Caco-2 (cell line): ENCODE results near the gene SIK3. TPM values are rescaled to one million over a fixed set of nuclear protein-coding genes. Genes with fewer than 3 reads are reported as not detected.

ENCODE experiments used
- BruUV-seq: library from RNA; stranded (reverse); fragments of 400-500 nt; replicated peaks from 2 replicates; lab custom pipeline; 2021; lab: Mats Ljungman, UMichigan
- CTCF ChIA-PET: fragments of 300-600 bp; sonication (Branson Sonifier 250); formaldehyde crosslinking; loops from one replicate; lab custom pipeline; 2022; ENCODE audit warnings: antibody characterized with exemption; lab: Charles Lee
- POLR2A ChIA-PET: fragments of 300-600 bp; sonication (Branson Sonifier 250); formaldehyde crosslinking; loops from one replicate; lab custom pipeline; 2022; ENCODE audit warnings: antibody characterized with exemption; lab: Charles Lee
- DNase-seq, 2 experiments: peaks; one replicate each; pipeline versions ENCODE4 v3.0.0 to v3.0.0-alpha.2; 2020 to 2022
- H3K27me3 ChIP-seq: replicated peaks from 2 replicates; pipeline ENCODE4 v1.6.0; 2011; ENCODE audit warnings: low read length; ENCODE audit not compliant: control insufficient read depth, insufficient read depth
- H3K36me3 ChIP-seq: 2 replicates; pipeline ENCODE4 v1.5.1; 2011; ENCODE audit warnings: low read length; ENCODE audit not compliant: control insufficient read depth, insufficient read depth
- H3K4me1 ChIP-seq: fragments of 250-450 bp; sonication (Bioruptor Pico); 2 replicates; pipeline ENCODE4 v1.5.1; 2020; ENCODE audit warnings: mild to moderate bottlenecking
- H3K4me3 ChIP-seq: 2 replicates; pipeline ENCODE4 v1.5.1; 2011; ENCODE audit warnings: low read depth, mild to moderate bottlenecking, control low read depth, low read length
- H3K9me3 ChIP-seq: fragments of 250-450 bp; sonication (Bioruptor Pico); 2 replicates; pipeline ENCODE4 v1.5.1; 2020; ENCODE audit warnings: mild to moderate bottlenecking, moderate library complexity
- H3K27ac Mint-ChIP-seq: one replicate; pipeline ENCODE4 v1.8.0; 2022; ENCODE audit warnings: mixed read lengths; ENCODE audit not compliant: unreplicated experiment
- H3K27me3 Mint-ChIP-seq: one replicate; pipeline ENCODE4 v1.8.0; 2022; ENCODE audit warnings: mixed read lengths; ENCODE audit not compliant: insufficient read depth, unreplicated experiment
- H3K36me3 Mint-ChIP-seq: one replicate; pipeline ENCODE4 v1.8.0; 2022; ENCODE audit warnings: mild to moderate bottlenecking, mixed read lengths; ENCODE audit not compliant: insufficient read depth, unreplicated experiment
- H3K4me1 Mint-ChIP-seq: one replicate; pipeline ENCODE4 v1.8.0; 2022; ENCODE audit warnings: low read depth, mixed read lengths; ENCODE audit not compliant: unreplicated experiment
- H3K4me3 Mint-ChIP-seq: one replicate; pipeline ENCODE4 v1.8.0; 2022; ENCODE audit warnings: mild to moderate bottlenecking, moderate library complexity, mixed read lengths; ENCODE audit not compliant: unreplicated experiment
- H3K9me3 Mint-ChIP-seq: one replicate; pipeline ENCODE4 v1.8.0; 2022; ENCODE audit warnings: mixed read lengths; ENCODE audit not compliant: unreplicated experiment
- CTCF ChIP-seq, 2 experiments: fragments of 200-600 bp in 1 of 2; IDR thresholded peaks; 1 replicate in 1 of 2; 2 replicates in 1 of 2; pipeline versions ENCODE4 v1.5.1 to v1.8.0; 2011 to 2022; ENCODE audit warnings: antibody characterized with exemption in 1 of 2, control low read depth in 1 of 2, inconsistent platforms in 1 of 2, low read depth in 1 of 2, low read length in 1 of 2, mild to moderate bottlenecking in 1 of 2, moderate library complexity in 1 of 2; ENCODE audit not compliant: insufficient read depth in 1 of 2, severe bottlenecking in 1 of 2, unreplicated experiment in 1 of 2
- intact Hi-C: fragments of 100-400 bp; cut with micrococcal nuclease; formaldehyde crosslinking; loops from one replicate; pipeline ENCODE4 v1.10.0; 2022; ENCODE audit not compliant: unreplicated experiment
- total RNA-seq: library from RNA; stranded (reverse); gene quantifications from 2 replicates; pipeline ENCODE4 v1.2.3, GENCODE V29; 2022

Gene SIK3
- total RNA-seq, 1 experiment from 2014 or later, result 65.7 TPM

DNA sequence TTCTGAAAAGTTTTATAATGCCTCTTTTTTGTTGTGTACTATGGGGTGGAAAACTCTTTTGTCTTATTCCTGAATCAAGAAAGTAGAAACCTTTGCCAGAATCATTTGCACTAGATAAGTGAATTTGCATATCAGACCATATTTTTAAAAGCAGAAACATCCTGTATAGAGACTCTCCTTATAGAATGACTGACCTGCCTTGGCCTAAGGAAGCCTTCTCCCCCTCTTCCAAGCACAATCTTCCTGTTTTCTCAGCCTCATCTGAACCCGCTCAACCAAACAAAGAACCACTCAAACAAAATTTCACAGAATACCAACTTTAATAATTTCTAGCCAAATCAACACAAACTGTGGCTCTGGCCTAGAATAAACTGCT is 60.3 kb downstream of the SIK3 start:
- Mint-ChIP-seq H3K27me3 (no peaks in the 10 kb centered on the region), H3K4me1 (peaks cover 17% of the 10 kb centered on the region), H3K27ac (peak overlapping the region; percentile 38), H3K36me3 (no peaks in the 10 kb centered on the region), H3K4me3 (no peak overlapping the region), H3K9me3 (no peaks in the 10 kb centered on the region)
- Histone ChIP-seq H3K9me3 (no peaks in the 10 kb centered on the region), H3K4me3 (no peak overlapping the region), H3K36me3 (no peaks in the 10 kb centered on the region), H3K27me3 (no peaks in the 10 kb centered on the region), H3K4me1 (peaks cover 9% of the 10 kb centered on the region; the same call in 1 of the 2 replicates)
- POLR2A ChIA-PET, result no interaction called here
- BruUV-seq, result no TSS peak
- CTCF ChIA-PET, result no interaction called here
- intact Hi-C loops, result no loop called here
- DNase-seq, result no peak
- no peak for TF ChIP-seq CTCF (IDR thresholded peaks at IDR 0.05; ENCODE audit: insufficient read depth in 1 of 2, low read depth in 1 of 2, low read length in 1 of 2, severe bottlenecking in 1 of 2, unreplicated experiment in 1 of 2)

GRCh38 chr11:117037279-117037974 is 60.8 kb downstream of the SIK3 start:
- H3K36me3 Mint-ChIP-seq, result no peaks in the 10 kb centered on the region
- CTCF ChIA-PET, result no interaction called here

GRCh38 chr11:117034901-117035300 is 63.3 kb downstream of the SIK3 start:
- Histone ChIP-seq H3K36me3 (no peaks in the 10 kb centered on the region), H3K4me1 (0 out of 2 replicates have a peak, but pooled peaks cover 4% of the 10 kb centered on the region), H3K4me3 (no peak overlapping the region), H3K9me3 (no peaks in the 10 kb centered on the region), H3K27me3 (no peaks in the 10 kb centered on the region)
- Mint-ChIP-seq H3K9me3 (no peaks in the 10 kb centered on the region), H3K36me3 (no peaks in the 10 kb centered on the region), H3K4me1 (peaks cover 10% of the 10 kb centered on the region), H3K27me3 (no peaks in the 10 kb centered on the region), H3K4me3 (no peak overlapping the region), H3K27ac (no peak overlapping the region)
- no peak for DNase-seq
- intact Hi-C loops, result no loop called here
- TF ChIP-seq CTCF (IDR thresholded peaks at IDR 0.05; ENCODE audit: insufficient read depth in 1 of 2, low read depth in 1 of 2, low read length in 1 of 2, severe bottlenecking in 1 of 2, unreplicated experiment in 1 of 2), result no peak
- ChIA-PET POLR2A (no interaction called here), CTCF (no interaction called here)
- no TSS peak for BruUV-seq

More at GRCh38 chr11:117037279-117037974, 60.8 kb downstream of the SIK3 start:
- Mint-ChIP-seq H3K4me1 (peaks cover 17% of the 10 kb centered on the region), H3K27me3 (no peaks in the 10 kb centered on the region), H3K27ac (peak overlapping the region; percentile 38), H3K9me3 (no peaks in the 10 kb centered on the region), H3K4me3 (no peak overlapping the region)
- Histone ChIP-seq H3K9me3 (no peaks in the 10 kb centered on the region), H3K27me3 (no peaks in the 10 kb centered on the region), H3K4me3 (no peak overlapping the region), H3K36me3 (no peaks in the 10 kb centered on the region), H3K4me1 (peaks cover 9% of the 10 kb centered on the region; the same call in 1 of the 2 replicates)
- intact Hi-C loops, result no loop called here
- POLR2A ChIA-PET, result no interaction called here
- DNase-seq, result no peak
- no peak for TF ChIP-seq CTCF (IDR thresholded peaks at IDR 0.05; ENCODE audit: insufficient read depth in 1 of 2, low read depth in 1 of 2, low read length in 1 of 2, severe bottlenecking in 1 of 2, unreplicated experiment in 1 of 2)
- BruUV-seq, result no TSS peak
